NCI-H1417 treated with DMSO at 0.1 percent for 48 hours (cell line): ENCODE data around the gene ROBO2.
"Not testable (repeated sequence)": the region's sequence is repeated elsewhere in the genome, so short reads cannot be mapped to it uniquely, and the experiment has no call there.

Experiments
- DNase-seq: peaks from one replicate; lab custom pipeline; 2025; lab: John Stamatoyannopoulos, UW

The ROBO2 gene

DNA sequence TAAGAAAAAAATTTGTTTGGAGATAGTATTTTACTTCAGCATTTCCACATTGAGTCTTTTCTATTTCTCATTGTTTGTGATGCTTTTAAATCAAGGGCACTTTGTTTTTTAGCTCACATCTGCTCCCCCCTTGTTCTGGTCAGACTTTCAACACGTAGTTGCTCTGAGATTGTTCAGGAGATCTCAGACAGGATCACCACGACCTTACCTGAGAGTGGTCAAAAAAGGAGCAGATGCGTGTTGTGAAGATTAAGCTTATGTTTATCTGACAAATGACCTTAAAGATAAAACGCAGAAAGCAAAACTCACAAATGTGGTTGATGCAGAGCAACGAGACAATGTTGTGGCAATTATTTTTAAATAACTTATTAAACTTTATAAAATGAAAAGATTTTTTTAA is 298.3 kb downstream of the ROBO2 start:
- DNase-seq, result no peak

DNA sequence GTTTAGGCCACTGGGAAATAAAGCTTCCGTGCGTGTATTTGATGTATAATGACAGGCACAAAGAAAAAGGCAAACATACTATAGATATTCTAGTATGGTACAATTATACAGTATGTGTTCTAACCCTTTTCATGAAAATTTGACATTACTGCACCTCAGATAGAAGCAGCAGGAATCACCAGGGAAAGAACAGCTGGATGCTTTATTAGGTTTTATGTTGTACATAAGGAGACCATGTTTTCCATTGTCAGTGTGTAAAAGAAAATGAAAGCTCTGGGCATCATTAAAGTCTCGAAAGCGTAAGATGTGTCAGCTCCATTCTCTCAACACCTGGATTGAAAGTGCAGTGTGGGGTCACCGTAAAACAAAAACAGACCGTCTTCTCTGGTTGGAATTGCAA is 302.1 kb downstream of the ROBO2 start:
- DNase-seq, result no peak

DNA sequence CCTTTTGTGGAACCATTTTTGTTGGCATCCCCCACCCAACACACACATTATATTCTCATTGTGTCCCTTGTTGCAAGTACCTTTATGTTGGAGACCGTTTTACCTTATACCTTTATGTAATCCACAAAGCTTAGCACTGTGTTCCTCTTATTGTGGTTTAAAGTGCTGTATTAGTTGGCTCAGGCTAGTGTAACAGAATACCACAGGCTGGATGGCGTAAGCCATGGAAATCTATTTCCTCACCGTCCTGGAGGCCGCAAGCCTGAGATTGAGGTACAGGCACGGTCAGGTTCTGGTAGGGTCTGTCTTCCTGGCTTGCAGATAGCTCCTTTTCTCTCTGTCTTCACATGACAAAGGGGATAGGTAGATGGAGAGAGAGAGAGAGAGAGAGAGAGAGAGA is 302.8 kb downstream of the ROBO2 start:
- no peak for DNase-seq

DNA sequence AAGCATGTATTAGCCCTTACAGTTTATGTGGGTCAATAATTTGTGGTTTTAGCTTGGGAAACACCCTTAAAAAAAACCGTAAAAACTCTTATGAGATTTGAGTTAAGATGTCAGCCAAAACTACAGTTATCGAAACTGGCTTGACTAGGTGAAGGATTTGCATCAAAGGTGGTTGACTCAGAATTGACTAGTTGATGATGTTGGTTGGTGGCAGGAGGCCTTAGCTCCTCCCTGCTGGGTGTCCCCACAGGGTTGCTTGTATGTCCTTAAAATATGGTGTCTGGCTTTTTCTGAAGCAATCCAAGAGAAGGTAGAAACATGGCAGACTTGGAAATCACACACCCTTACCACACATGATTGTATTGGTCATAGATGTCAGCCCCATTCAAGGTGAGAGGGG is 305.1 kb downstream of the ROBO2 start:
- no peak for DNase-seq

DNA sequence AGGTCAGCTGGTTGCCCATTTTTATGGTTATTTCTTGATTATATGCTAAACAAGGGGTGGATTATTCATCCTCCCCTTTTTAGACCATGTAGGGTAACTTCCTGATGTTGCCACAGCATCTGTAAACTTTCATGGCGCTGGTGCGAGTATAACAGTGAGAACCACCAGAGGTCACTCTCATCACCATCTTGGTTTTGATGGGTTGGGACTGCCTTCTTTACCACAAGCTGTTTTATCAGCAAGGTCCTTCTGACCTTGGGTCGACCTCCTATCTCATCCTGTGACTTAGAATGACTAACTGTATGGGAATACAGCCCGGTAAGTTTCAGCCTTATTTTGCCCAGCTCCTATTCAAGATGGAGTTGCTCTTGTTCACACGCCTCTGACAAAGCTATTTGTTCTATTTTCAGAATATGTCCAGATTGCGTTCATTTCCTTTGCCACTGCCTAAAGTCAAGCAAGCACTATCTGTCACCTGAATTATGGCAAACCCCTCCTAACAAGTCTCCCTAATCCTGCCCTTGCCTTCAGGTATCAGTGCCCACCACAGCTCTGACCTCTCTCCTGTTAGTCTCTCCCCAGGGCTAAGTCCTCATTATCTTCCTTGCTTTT is 308.5 kb downstream of the ROBO2 start:
- DNase-seq, result no peak

DNA sequence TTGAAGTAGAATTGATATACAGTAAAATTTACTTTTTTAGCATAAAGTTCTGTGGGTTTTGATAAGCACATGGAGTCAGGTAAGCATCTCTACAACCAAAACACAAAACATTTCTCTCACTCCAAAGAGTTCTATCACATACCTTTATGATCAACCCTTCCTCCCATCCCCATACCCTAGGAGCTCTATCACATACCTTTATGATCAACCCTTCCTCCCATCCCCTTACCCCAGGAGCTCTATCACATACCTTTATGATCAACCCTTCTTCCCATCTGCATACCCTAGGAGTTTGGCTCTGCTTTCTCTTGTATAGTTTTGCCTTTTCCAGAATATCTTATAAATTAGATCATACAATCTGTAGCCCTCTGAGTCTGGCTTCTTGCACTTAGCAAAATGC is 315.1 kb downstream of the ROBO2 start:
- DNase-seq, result no peak

DNA sequence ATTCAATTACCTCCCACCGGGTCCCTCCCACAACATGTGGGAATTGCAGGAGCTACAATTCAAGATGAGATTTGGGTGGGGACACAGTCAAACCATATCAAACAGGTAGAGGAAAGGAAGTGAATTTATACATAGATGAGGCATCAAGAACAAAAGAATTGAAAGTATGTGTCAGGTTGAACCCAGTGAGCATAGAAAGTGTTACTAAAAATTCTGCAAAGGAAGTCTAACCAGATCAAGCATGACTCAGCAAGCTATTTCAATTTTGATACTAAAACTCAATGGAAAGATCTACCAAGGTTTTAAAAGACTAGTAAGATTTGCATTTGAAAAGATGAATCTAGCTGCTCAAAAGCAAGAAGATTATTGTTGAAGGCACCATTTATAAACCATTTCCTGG is 323.0 kb downstream of the ROBO2 start:
- no peak for DNase-seq

DNA sequence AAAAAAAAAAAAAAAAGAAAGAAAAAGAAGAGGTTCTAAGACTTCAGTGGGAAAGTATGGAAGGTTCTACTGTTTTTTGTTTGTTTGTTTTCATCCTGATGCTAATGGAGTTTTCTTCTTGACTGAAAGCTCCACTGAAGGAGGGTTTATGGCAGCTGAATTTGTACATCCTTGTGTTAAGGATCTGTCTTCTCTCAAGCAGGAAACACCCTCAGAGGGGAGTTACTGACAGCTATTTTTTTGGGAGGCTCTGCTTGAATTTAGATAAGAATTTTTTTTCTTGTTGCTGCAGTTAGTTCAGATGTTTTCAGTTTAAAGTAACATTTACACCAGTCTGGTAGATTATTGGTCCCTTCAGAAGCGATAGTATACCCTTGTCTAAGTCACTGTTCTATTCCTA is 325.3 kb downstream of the ROBO2 start:
- no peak for DNase-seq

DNA sequence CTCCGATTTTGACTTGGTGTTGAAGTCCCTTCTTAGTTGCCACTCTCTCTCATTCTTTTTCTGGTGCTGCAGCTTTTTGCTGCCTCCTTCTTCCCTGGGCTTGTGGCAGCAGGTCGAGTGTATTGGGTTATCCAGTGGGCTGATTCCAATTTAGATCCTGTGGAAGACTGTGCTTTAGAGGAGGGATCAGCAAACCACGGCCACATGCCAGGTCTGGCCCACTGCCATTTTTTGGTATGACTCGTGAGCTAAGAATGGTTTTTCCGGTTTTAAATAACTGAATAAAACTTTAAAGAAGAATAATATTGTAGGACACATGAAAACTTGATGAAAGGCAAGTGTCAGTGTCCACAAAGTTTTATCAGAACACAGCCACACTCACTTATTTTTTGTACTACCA is 330.5 kb downstream of the ROBO2 start:
- no peak for DNase-seq

DNA sequence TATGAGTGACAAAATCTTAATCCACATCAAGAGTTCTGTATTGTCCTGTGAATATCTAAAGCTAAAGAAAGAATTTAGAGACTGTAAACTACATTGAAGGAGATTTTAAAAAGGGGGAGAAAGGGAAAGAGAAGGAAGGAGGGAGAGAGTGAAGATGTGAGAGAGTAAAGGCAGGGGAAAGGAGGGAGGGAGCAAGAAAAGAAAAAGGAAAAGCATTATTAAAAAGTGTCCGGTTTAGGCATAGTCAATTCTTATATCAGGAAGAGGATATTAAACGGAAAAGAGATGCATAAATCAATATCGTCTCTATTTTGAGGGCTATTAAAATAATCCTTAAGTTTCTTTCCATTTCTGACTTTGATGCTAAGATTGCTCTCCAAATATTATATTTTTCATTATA is 332.1 kb downstream of the ROBO2 start:
- no peak for DNase-seq

DNA sequence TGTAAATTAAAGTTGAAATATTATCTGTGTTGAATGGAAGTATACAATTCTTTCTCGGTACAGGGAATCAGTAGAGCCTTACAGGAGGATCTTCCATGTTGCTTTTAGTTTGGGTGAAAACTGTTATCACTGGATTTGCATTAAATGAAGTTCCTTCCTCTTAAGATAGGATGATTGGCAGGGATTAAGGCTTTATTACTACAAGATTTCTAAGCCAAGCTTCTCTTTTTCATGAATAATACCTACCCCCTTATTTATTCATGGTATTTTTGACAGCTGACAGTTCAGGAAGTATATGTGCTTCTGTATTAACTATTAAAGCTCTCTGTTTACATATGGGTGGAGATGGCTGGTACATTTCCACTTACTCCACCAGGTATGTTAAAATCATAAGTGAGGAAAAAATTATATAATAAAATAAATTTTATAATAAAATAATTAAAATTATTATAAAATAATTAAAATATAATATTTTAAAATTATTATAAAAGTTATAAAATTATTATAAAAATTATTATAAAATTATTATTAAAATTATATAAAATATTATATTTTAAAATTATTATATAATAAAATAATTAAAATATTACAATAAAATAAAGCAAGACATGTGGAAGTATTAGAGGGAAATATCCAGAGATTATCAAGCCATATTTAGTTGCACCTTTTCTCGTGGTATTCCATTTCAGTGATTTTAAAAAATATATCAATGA is 332.9 kb downstream of the ROBO2 start:
- no peak for DNase-seq

DNA sequence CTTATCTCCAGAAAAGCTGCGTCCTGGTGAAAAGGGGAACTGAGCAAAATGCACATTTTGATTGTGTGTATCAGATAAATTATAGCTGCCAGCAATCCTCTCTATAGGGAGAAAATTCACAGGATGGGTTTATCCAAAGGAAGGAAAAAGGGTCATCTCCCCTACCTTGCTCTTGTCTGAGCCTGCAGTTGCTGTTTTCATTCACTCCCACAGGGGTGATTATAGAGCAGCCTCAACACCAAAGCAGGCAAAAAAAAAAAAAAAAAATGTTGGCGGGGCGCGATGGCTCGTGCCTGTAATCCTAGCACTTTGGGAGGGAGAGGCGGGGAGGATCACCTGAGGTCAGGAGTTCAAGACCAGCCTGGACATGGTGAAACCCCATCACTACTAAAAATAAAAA is 333.7 kb downstream of the ROBO2 start:
- no peak for DNase-seq

DNA sequence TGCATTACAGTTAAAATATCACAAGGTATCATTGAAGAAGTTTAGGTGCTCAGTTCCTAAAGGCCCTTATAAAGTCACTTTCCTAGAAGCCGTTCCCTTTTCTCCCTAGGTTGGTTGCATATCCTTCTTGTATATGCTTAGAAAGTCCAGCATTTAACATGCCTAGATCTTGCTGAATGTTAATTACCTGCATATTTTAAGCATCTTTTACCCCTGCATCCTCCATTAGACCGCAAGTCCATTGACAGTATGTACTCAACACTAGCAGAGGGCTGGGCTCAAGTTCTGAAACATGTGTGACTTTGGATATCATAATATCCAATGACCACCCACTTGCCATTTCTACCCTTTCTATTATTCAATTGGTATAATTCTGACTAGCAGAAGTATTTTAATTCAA is 336.6 kb downstream of the ROBO2 start:
- DNase-seq, result no peak

DNA sequence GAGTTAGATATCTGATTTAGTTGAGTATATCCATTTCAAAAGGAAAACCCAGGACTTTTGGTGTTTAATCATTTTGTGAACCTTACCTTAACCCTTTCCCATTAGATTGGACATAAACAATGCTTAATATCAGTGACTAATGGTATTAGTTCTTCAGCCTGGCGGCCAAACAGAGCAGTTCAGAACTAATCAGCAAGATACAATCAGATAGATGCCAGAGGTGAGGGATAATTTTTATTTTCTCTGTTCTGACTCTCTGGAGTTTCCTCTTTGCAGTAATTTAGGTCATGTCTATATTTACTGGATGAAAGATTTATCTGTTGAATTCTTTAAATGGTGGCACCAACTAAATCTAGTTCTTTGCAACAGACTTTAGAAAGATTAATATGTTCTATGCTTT is 337.8 kb downstream of the ROBO2 start:
- DNase-seq, result no peak

DNA sequence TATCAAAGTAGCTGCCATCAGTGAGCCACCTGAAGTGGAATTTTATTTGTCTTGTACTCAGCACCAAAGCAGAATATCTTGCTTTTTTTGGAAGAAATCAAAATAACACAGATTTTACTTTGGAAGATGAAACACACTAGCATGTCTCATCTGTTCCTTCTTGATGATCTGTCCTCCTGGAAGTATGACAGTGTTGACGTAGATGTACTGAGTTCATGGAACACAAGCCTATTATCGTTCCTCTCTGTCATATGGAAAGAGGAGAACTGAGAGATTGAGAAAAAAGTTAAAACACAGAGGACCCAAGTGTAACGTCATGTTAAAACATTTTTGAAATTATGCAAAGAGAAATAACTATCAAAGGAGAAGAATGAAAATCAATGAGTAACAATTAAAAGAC is 340.2 kb downstream of the ROBO2 start:
- DNase-seq, result no peak

DNA sequence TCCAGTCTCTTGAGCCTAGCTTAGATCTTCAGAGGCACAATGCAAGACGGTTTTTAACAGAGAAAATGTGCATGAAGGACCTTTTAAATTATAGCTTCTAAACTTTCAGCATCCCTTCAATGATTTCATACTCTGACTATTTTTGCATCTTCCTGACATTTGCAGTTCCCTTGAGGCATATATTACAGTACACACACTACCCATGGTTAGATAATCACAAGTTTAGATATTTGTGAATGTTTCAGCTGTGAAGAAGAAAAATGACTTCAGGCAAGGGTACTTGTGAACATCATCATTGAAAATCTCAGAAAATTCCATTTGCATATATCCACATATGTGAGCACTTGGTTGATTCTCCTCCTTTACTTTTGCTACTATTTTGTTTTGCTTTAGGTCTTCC is 341.5 kb downstream of the ROBO2 start:
- no peak for DNase-seq

DNA sequence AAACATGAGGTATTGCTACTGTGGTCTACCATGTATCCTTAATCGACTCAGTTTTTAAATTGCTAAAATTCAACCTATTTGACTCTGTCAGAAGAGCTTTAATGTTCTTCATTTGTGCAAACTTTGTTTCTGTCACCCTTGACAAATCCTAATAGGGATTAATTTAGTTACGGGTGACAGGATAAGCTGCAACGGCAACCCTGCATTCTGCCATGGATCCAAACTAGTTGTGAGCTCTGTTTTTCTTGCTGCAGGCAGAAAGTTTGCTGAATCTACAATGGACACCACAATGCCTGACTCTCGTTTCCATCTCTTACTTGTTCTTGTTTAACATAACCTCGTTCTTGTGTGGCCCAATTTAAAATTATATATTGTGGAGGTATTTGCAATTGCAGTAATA is 352.3 kb downstream of the ROBO2 start:
- no peak for DNase-seq

DNA sequence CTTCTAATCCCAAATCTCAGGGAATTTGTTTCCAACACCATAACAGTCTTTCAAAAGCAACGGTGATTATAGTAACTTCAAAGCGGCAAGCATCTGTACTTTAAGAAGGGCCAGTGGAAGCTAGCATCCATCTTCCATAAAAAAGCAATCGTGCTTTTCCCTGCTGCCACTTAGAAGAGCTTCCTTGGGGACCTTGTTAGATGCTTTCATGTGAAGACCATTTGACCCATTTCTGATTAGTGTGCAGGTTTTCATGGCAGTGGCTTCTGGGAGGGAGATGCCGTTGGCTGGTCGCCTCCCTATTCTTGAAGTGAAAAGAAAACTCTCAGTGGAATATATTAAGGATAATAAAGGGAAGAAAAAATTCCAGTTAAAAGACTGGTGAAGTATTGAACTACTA is 354.1 kb downstream of the ROBO2 start:
- no peak for DNase-seq

DNA sequence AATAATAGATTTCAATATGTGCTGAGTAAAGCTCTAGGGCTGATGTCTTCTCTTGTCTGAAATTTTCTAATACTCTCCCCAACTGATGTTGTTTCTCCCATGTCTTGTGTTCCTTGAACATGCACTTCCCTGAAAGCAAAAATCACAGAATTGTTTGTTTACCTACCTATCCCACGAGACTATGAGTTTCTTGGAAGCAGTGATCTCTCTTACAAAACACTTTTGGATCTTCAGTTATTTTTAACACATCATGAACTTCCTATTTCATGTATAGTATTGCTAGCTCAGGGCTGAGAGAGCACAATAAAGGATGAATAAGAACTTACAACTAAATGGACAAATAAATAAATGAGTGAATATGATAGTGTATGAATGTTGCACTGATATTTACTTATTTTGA is 365.0 kb downstream of the ROBO2 start:
- no peak for DNase-seq

DNA sequence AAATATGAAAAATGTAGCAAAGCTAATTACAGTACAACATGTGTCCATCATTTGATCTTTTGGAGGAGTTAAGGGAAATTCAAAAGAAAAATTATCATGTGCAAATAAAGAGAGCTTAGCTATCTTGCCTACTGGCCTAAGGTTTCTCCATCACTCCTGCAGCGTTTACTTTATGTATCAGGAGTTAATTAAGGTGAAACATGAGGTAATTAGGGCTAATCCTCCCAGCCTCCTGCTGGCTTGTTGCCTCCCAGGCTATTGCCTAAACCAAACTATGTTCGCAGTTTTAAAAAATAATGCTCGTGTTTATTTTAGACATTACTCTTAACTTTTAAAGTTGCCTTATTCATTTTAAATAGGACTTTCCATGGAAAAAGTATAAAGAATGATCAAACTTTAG is 367.5 kb downstream of the ROBO2 start:
- peak; percentile 42 for DNase-seq

DNA sequence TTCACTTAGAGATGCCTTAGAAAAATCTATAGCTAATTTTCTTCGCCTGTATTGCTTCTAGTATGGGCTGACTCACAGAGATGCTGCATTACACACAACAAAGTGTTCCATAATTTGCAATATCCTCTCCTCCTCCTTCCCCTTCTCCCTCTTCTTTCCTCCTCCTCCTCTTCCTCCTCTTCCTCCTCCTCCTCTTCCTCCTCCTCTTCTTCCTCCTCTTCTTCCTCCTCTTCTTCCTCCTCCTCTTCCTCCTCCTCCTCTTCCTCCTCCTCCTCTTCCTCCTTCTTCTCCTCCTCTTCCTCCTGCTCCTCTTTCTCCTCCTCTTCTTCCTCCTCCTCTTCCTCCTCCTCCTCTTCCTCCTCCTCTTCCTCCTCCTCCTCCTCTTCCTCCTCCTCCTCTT is 370.4 kb downstream of the ROBO2 start:
- not testable (repeated sequence) for DNase-seq

DNA sequence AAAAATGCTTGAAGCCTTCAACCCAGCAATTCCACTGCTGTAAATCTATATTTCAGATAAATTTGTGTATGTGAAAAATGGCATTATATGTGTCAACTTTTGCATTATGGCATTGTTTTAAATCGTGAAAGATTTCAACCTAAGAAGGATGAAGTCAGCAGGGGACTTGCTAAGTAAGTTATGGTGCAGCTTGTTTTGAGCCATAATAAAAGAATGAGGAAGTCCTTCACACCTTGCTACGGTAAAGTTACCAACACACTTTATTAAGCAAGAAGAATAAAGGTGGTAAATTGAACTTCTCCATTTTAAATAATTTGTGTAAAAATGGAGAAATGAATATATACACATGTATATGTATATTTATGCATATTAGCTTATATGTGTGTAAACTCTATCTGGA is 371.4 kb downstream of the ROBO2 start:
- no peak for DNase-seq

DNA sequence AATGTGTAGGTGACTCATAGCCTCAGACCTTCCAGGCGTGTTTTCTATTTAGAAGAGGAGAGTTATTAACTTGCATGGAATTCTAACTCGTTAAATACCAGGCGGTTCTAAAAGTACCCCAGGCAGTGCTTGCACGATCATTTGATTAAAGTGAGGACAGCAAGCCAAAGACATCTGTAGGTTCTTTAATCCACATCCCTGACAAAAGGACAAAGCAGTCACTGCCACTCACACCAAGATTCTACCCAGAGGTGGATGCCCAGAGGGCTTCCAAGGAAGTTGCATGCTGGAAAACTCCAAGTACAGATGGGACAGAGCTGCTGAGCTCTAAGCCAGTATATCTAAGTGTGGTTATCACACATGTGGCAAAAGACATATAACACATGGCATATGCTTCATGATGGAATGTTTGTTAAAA is 372.1 kb downstream of the ROBO2 start:
- DNase-seq, result no peak

DNA sequence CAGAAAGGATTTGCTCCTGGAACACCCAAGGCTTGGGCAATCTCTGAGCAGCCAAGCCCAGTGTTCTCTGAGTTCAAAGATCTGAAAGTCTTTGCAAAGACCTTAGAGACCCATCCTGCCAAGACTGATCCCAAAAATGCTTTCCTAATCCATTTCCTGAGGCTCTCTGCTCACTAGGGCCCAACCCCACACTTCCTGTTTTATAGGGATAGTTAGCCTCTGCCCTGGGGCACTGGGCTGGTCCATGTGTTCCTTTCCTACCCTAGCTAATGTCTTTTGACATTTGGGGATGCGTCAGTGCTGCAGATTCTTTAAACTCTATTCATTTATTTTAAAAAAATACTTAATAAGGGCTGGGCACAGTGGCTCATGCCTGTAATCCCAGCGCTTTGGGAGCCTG is 372.7 kb downstream of the ROBO2 start:
- no peak for DNase-seq
